Measurements from ENCODE around the gene RXFP4. TPM values are rescaled to one million over a fixed set of nuclear protein-coding genes. Genes with fewer than 3 reads are reported as not detected.
"Not testable (repeated sequence)": the region's sequence is repeated elsewhere in the genome, so short reads cannot be mapped to it uniquely, and the experiment has no call there.

The RXFP4 gene
- total RNA-seq: not detected

- intact Hi-C loops (cut with DNase I): no loop called here
- Histone ChIP-seq H3K9me3 (no peaks in the 10 kb centered on the region), H3K4me1 (replicated peaks) (no peaks in the 10 kb centered on the region), H3K4me3 (no peak within 1 kb of the TSS), H3K27me3 (replicated peaks; ENCODE audit: insufficient read depth) (no peaks in the 10 kb centered on the region), H3K36me3 (no peaks in the 10 kb centered on the region), H3K27ac (no peak within 1 kb of the TSS)
- TF ChIP-seq POLR2AphosphoS5 (IDR thresholded peaks at IDR 0.05) (no peak), CTCF (IDR thresholded peaks at IDR 0.05) (no peak), POLR2A (IDR thresholded peaks at IDR 0.05) (no peak)
- DNase-seq (ENCODE audit: low spot score): no peak
- WGBS: 47% methylated on average over 11 of the region's 11 CpGs
Measured at GRCh38 chr1:155940993-155941844, at the start of gene RXFP4. Gene RXFP4 (plus strand): TSS chr1:155941638. CDS start chr1:155941710, 72 bp downstream.

GRCh38 chr1:155892796-155893195 lies 48.6 kb upstream of the RXFP4 start:
- Histone ChIP-seq H3K27me3 (replicated peaks; ENCODE audit: insufficient read depth) (no peaks in the 10 kb centered on the region), H3K4me1 (replicated peaks) (no peaks in the 10 kb centered on the region), H3K27ac (peak overlapping the region; percentile 35 to 48), H3K36me3 (no peaks in the 10 kb centered on the region), H3K9me3 (no peaks in the 10 kb centered on the region), H3K4me3 (no peak overlapping the region)
- 14% methylated on average over 3 of the region's 3 CpGs for WGBS
- intact Hi-C loops (cut with DNase I): no loop called here
- DNase-seq (ENCODE audit: low spot score): no peak
- TF ChIP-seq CTCF (IDR thresholded peaks at IDR 0.05) (no peak), POLR2AphosphoS5 (IDR thresholded peaks at IDR 0.05) (no peak), POLR2A (IDR thresholded peaks at IDR 0.05) (no peak)

- H3K36me3 ChIP-seq: no peaks in the 10 kb centered on the region
- intact Hi-C loops (cut with DNase I): no loop called here
- TF ChIP-seq POLR2AphosphoS5 (IDR thresholded peaks at IDR 0.05) (peak; percentile 50), POLR2A (IDR thresholded peaks at IDR 0.05) (no peak), CTCF (IDR thresholded peaks at IDR 0.05) (no peak)
- H3K27me3 ChIP-seq (replicated peaks; ENCODE audit: insufficient read depth): no peaks in the 10 kb centered on the region
- no peak for DNase-seq (ENCODE audit: low spot score)
- H3K4me3 ChIP-seq: no peak overlapping the region
- 56% methylated on average over 10 of the region's 10 CpGs for WGBS
- no peaks in the 10 kb centered on the region for H3K4me1 ChIP-seq (replicated peaks)
- peak overlapping the region; percentile 35 to 48 for H3K27ac ChIP-seq
- no peaks in the 10 kb centered on the region for H3K9me3 ChIP-seq
Measured at GRCh38 chr1:155893389-155894142, 47.9 kb upstream of the RXFP4 start.

GRCh38 chr1:155895617-155896016 lies 45.8 kb upstream of the RXFP4 start:
- 98% methylated on average over 6 of the region's 6 CpGs for WGBS
- DNase-seq (ENCODE audit: low spot score); H3K4me3 ChIP-seq; H3K36me3 ChIP-seq; H3K27ac ChIP-seq; H3K9me3 ChIP-seq; H3K4me1 ChIP-seq (replicated peaks); H3K27me3 ChIP-seq (replicated peaks; ENCODE audit: insufficient read depth); intact Hi-C loops (cut with DNase I): not testable (repeated sequence)

GRCh38 chr1:155896476-155896875 lies 45.0 kb upstream of the RXFP4 start:
- H3K27ac ChIP-seq; H3K9me3 ChIP-seq; H3K4me1 ChIP-seq (replicated peaks); DNase-seq (ENCODE audit: low spot score); intact Hi-C loops (cut with DNase I); H3K36me3 ChIP-seq; H3K4me3 ChIP-seq; H3K27me3 ChIP-seq (replicated peaks; ENCODE audit: insufficient read depth): not testable (repeated sequence)
- 91% methylated on average over 8 of the region's 8 CpGs for WGBS

Data from prostate gland (tissue), 2 donors.